HG03378 (cell line): ENCODE data around the gene CCDC8.
"Not testable (repeated sequence)": the region's sequence is repeated elsewhere in the genome, so short reads cannot be mapped to it uniquely, and the experiment has no call there.

Experiments
- ATAC-seq: cut with Tn5 transposase; IDR thresholded peaks from one replicate; pipeline ENCODE4 v1.9.1; 2021; ENCODE audit warnings: mild to moderate bottlenecking, moderate library complexity; ENCODE audit not compliant: unreplicated experiment

Gene CCDC8

DNA sequence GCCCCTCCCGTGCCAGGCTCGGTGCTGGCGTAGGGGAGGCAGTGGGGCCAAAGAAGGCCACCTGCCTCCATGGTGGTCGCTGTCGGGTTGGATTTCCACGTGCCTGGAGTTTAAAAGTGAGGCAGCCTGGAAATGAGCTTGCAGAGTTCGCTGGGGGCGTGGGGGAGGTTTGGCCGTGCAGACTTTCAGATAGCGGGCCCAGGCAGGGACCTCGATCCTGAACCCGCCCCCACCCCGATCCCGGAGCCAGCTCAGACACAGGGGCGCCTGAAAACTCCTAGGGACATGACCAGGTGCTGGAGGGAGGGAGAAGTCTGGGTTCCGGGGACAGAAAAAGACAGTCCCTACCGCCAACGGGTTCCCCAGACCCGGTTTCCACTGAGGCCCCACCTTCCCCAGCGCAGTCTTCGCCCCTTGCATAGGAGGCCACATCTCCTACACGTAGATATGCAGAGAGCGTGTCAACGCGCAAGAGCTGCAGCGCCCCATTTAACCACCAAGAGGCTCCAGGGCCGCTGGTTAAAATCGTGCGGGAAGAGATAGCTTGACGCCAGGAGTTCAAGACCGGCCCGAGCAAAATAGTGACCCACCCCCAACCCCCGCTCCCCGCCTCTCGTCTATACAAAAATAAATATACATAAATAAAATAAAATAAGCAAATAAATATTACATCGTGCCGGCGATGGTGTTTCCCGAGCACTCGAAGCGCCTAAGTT, 8.5 kb downstream of the CCDC8 start:
- ATAC-seq = no peak

DNA sequence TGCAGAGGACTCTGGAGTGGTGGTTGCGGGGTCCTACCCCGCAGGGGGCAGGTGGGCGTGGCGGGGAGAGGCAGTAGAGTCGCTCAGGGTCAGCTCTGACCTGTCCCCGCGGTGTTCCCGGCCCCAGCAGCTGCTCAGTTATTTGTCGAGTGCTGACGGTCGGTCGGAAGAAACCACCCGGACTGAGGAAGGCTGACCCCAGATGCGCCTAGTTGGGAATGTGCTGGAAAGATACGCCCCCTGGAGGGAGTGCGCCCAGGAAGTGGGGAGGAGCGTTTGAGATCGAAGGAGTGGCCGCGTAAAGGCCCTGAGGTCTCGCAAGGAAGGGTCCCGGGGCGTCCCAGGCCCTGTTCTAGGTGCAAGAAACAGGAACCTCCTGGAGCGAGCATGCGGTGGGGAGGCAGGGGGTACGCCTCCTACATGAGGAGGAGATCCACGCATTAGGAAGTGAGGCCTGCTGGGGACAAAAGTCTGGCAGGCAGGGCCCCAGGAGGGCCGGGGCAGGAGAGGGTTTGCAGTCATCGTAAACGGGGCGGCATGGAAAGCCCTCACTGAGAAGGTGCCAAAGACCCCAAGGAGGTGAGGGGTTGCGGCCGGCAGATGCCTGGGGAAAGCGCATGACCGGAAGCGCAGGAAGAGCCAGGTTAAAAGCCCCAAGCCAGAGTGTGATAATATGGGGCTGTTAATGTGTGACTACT, 9.2 kb downstream of the CCDC8 start:
- no peak for ATAC-seq

DNA sequence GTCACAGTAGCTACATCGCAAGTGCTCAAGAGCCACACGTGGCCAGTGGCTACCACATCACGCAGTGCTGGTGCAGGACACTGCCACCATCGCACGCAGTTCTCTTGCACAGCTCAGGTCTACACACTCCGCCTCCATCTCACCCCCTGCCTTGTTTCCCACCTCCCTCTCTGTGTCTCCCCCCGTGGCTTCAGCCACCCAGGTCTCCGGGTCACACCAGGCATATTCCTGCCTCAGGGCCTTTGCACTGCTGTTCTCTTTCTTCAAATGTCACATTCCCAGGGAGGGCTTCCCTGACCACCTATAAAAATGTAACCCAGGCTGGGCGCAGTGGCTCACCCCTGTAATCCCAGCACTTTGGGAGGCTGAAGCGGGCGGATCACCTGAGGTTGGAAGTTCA, 10.6 kb downstream of the CCDC8 start:
- no peak for ATAC-seq

DNA sequence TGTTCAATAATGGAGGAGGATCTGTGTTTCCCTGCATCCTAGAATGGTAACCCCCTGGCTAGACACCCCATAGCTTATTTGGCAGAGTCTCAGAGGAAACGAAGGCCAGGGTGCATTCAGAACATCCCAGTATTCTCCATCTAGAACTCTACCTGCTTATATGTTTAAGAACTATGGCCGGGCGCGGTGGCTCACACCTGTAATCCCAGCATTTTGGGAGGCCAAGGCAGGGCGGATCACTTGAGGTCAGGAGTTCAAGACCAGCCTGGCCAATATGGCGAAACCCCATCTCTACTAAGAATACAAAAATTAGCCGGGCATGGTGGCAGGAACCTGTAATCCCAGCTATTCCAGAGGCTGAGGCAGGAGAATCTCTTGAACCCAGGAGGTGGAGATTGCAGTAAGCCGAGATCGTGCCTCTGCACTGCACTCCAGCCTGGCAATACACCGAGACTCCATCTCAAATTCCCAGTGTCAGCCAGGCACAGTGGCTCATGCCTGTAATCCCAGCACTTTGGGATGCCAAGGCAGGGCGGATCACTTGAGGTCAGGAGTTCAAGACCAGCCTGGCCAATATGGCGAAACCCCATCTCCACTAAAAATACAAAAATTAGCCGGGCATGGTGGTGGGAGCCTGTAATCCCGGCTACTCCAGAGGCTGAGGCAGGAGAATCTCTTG, 15.4 kb downstream of the CCDC8 start:
- ATAC-seq = not testable (repeated sequence)

DNA sequence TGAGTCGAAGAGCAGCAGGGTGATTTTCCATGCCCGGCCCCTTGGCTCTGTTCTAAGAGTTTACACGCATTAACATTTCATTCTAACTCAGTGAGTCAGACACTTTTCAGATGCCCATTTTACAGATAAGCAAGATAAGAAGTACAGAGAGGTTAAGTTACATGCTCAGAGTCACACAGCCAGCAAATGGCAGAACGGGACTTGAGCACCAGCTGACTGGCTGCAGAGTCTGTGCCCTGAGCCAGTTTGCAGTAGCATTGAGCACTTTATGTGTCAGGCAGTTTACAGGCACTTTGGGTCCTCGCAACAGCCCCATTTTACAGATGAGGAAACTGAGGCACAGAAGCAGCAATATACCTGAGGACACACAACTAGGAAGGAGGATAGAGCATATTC, 19.0 kb downstream of the CCDC8 start:
- ATAC-seq = no peak

DNA sequence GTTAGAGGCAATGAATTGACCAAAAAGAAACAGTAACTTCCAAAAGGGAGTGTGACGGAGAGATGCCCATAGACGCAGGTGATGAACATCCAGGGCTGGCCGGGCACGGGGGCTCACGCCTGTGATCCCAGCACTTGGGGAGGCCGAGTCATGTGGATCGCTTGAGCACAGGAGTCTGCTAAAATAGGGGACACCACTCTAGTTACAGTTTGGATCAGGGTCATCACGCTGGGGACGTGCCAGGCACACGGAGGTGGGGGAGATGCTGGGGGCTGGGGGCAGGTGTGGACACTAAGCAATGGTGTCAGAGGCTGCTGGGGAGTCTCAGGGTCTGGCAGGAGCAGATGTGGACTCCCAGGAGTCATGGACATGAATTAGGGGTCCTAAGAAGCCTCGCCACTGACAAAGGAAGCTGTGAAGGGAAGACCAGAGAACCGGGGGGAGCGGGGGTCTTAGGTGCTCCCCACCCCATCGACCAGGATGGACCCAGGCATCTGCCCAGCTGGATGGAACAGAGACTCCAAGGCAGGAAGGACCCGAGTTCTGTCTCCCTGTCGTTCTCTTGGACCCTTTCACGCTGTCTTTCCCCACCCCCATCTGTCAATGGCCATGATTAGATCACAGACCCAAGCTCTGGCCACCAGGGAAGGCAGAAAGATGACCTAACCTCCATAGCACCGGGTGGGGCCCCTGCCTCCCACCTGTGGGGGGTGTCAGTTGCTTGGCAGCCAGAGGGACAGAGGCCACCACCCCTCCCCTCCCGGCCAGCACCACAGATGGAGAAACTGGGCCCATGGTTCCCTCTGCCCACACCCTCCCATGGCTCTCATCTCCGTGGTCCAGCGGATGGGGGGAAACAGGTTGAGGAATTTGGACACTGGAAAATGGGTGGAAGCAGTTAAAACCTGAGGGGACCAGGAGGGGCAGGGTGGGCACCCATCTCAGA, 19.6 kb downstream of the CCDC8 start:
- no peak for ATAC-seq

DNA sequence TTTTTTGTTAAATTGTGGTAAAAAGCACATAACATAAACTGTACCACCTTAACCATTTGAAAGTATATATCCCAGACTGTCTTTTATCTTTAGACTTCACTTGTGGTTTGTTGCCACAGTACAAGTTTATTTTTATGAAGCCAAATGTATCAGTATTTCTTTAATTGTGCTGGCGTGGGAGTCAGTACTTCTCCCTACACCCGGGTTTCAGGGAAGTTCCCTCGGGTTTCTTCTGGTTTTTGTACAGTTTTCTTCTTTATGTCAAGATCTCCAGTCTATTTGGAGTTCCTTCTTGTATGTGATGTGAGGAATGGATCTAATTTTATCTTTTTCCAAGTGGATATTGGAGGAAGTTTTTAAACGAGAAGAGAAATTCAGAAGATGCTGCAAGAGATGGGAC, 20.5 kb downstream of the CCDC8 start:
- no peak for ATAC-seq

DNA sequence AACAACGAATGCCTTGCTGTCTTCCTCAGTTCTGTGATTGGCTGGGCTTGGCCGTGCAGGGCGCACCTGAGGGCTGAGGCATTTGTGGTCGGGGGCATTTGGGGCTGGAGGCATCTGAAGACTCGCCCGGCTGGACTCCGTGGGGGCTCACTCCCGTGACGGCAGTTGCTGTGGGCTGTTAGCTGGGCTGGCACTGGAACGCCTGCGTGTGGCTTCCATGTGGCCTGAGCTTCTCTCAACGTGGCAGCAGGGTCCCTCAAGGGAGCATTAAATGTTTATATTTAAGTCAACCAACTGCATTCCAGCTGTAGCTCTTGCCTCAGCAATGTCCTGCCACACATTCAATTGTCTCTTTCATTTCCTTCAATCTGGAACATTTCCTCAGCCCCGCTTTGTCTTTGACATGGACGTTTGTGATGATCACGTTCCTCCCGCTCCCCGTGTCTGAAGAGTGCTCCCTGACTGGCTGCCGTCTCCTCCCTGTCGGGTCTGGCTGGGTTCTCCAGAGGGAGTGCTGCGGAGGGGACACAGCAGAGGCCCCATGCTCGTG, 21.0 kb downstream of the CCDC8 start:
- ATAC-seq = no peak

DNA sequence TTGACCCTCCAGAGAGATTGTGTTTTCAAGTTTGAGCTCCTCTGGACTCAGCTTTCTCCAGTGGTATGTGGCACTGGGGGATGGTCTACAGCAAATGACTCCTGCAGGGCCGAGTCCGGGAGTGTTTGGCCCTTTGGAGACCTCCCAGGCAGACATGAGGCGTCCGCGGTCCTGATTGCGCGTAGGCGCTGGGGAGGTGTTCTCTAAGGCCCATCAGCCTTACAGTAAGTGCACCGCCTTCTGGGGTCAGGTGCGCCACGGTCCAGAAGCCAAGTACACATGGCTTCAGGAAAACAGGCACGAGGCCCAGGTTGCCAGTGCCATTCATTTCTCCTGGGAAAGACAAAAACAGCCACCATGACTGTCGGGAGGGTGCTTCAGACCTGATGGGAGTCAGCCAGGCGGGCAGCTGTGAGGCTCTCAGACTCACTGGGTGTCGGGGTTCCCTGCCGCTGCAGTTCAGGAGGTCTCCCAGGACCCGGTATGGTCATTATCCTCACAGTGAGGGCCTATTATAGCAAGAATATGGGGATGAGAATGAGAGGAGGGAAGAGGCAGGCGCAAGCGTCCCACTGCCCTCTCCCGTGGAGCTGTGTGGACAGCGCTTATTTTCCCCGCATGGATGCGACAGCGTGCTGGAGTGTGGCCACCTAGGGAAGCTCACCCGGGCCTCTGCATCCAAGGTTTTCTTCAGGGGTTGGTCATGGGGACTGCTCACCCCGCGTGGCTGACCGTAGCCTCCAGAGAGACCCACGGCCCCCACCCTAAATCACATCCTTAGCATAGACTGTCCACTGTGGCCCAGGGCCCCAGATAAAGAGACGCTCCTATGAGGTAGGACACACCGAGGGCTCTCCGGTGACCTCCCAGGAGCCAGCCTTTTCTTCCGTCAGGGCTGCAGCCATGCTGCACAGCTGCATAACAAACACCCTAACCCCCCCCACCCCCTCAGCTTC, 21.8 kb downstream of the CCDC8 start:
- no peak for ATAC-seq

DNA sequence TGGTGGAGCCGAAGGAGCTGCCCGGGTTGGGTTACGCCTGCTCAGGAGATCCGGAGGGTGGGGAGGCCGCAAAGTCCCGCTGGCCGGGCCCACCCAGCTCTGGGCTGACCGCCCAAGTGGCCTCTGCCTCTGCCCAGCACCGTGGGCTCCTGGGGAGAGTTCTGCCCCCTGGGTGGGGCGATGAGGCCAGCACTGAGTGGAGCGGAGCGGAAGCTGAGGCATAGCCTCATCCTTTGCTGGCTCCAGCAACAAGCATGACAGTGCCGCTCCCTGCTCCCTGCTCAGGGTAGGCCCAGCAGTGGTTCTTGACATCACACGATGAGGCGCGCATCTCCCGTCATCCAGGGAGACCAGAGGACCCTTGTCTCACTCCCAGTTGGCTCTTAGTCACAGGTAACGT, 22.5 kb downstream of the CCDC8 start:
- ATAC-seq = no peak

DNA sequence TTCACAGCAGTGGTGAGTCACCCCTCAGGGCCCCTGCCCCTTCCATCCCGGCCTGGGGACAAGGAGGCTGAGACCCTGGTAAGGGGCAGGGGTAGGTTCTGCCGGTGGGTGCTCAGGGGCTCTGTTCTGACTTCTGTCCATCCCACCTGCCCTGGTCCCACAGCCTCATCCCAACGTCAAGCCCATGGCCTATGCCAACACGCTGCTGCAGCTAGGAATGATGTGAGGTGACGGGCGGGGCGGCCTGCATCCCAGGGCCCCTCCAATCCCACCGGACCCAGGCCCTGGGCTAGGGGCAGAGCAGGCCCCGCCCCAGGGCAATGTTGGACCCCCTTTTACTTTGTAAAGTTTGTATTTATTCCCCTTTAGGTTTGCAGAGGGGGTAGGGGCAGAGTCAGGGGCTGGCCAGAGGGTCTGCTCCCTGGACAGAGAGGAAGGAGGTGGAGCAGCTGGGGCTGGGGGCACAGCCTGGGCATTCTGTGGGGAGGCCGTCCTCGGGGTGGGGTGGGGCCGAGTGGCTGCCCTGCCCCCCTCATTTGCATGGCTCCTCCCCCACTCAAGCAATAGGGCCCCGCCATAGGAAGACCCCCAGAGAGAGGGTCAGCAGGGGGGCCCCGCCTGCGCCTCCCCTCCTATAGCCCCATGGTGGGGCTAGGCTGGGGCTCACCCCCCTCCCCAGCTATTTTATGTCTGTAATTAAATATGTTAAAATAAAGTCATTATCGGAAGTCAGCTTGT, 23.1 kb downstream of the CCDC8 start:
- ATAC-seq = no peak

DNA sequence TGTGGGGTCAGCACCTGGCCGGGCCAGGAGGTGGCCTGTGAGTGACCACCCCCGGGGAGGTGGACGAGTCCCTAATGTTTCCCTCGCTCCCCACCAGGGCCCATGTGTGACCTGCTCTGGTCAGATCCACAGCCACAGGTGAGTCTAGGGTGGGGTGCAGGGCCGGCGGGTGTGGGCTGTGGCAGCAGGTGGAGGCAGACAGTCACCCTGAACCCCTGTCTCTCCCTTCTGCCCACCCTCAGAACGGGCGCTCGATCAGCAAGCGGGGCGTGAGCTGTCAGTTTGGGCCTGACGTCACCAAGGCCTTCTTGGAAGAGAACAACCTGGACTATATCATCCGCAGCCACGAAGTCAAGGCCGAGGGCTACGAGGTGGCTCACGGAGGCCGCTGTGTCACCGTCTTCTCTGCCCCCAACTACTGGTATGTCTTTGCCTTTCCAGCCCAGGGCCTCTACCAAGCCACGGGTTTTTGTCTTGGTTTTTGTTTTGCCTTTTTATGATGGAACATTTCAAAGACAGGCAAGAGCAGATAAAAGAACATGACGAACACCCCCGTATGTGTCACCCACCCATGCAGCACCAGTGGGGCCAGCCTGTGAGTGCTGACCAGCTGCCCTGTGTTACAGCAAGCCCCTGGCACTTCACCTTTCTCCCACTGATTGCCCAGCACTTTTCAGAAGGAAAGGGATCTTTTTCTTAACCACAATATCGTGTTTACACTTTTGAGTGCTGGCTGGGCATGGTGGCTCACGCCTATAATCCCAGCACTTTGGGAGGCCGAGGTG, 24.9 kb downstream of the CCDC8 start:
- no peak for ATAC-seq

DNA sequence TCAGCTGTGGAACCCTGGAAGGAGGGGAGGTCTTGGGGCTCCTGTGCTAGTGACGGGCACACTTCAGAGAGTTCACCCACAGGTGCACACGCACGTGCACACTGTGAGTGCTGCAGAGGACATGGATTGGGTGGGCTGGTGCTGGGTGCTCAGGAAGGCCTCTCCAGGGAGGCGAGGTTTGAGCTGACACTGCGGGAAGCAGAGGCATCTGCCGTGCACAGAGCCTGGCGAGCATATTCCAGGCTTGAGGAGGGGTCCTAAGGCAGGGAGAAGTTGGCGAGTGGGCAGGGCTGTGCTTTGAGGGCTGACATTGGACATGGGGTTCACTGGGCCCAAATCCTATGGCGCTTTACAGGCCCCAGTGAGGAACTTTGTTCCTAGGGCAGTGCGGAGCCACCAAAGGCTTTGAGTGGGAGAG, 25.6 kb downstream of the CCDC8 start:
- ATAC-seq = no peak

DNA sequence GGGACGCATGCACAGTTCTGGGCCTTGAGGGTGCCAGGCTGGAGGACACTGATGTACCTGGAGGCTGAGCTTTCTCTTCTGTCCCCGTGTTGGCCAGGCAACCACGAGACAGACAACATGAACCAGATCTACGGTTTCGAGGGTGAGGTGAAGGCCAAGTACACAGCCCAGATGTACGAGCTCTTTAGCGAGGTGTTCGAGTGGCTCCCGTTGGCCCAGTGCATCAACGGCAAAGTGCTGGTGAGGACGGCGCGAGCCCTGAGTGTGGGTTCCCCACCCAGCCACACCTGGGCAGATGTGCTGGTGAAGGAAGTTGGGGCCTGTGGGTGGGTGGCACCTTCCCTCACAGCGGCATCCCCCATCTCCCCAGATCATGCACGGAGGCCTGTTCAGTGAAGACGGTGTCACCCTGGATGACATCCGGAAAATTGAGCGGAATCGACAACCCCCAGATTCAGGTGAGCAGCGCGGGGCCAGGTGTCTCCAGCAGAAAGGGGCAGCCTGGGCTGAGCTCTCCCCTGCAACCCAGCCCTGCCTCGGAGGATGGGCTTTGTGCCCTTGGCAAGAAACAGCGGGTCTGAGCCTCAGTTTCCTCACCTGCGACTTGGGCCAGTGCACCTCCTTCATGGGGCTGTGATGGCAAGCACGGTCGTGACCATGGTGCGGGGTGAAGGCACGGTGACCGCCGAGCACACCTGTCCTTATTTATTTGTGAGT, 26.2 kb downstream of the CCDC8 start:
- no peak for ATAC-seq

DNA sequence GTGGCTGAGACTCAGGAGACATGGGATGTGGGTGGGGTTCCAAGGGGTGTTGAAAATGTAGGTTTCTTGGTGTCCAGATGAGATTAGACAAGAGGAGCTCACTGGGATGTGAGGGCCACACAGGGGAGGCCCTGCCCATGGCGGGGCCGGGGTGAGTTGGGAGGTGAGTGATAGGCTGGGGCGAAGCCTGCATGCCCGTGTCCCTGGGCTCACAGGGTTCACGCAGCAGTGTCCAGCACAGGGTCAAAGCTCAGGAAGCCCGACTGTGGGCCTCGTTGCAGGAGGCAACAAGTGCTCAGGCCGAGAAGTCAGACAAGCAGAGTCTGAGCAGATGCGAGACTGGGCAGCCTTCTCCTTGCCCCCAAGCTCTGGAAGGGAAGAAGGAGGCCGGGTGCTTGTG, 27.2 kb downstream of the CCDC8 start:
- ATAC-seq = no peak

DNA sequence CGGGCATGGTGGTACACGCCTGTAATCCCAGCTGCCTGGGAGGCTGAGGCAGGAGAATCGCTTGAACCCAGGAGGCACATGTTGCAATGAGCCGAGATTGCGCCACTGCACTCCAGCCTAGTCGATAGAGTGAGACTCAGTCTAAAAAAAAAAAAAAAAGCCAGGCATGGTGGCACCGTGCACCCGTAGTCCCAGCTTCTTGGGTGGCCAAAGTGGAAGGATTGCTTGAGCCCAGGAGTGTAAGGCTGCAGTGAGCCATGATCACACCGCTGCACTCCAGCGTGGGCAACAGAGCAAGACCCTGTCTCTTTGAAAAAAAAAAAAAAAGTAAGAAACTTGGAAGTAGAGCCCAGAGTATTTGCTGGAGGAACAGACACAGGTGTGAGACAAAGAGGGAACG, 27.7 kb downstream of the CCDC8 start:
- no peak for ATAC-seq

DNA sequence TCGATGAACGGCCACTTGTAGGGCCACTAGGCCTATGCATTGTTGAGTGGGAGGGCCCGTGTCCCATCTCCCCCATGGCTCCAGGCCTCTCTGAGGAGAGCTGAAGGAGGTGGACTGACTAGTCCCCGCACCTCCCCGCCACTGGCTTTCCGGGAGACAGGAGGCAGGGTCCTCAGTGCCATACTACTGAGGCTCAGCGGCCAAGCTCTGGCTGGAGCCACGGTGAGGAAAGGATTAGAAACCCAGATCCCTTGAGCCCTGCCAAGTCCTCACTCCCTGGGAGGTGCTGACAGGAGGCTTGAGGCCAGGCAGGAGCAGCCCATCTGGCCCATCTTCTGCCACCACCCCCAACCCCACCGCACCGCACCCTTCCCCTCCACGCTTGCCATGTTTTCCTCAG, 29.0 kb downstream of the CCDC8 start:
- ATAC-seq = no peak

DNA sequence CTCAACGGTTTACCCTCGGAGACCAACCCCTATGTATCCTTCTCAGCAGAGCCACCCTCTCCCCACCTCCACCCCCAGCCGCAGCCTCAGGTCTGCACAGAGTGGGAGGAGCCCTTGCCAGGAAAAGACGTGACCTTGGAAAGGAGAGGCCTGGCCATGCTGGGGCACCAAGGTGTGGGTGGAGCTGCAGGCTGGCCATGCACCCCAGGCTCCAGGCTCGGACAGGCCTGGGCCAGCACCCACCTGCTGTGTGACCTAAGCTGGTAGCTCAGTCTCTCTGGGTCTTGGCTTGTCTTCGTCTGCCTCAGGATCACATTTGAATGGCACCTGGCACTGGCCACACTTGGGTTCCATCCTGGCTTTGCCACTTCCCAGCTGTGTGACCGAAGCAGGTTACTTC, 29.5 kb downstream of the CCDC8 start:
- ATAC-seq = no peak
